HUES64 (cell line): ENCODE data around the gene JMJD1C.
"Not testable (repeated sequence)": the region's sequence is repeated elsewhere in the genome, so short reads cannot be mapped to it uniquely, and the experiment has no call there.

Source experiments
- H3K27ac ChIP-seq: 2 replicates; pipeline ENCODE4 v1.7.0; 2013; ENCODE audit warnings: low read depth, low read length, inconsistent platforms
- H3K27me3 ChIP-seq: 2 replicates; pipeline ENCODE4 v1.6.1; 2013; ENCODE audit warnings: mild to moderate bottlenecking, low read length; ENCODE audit not compliant: insufficient read depth
- H3K36me3 ChIP-seq: 2 replicates; pipeline ENCODE4 v1.6.1; 2013; ENCODE audit warnings: mild to moderate bottlenecking, low read length; ENCODE audit not compliant: insufficient read depth
- H3K4me1 ChIP-seq: 2 replicates; pipeline ENCODE4 v1.6.1; 2013; ENCODE audit warnings: mild to moderate bottlenecking, low read length, moderate library complexity; ENCODE audit not compliant: insufficient read depth
- H3K4me3 ChIP-seq: 2 replicates; pipeline ENCODE4 v1.5.1; 2013; ENCODE audit warnings: mild to moderate bottlenecking, low read length, moderate library complexity
- H3K9ac ChIP-seq: 2 replicates; pipeline ENCODE4 v1.6.1; 2013; ENCODE audit warnings: mild to moderate bottlenecking, low read depth, low read length
- H3K9me3 ChIP-seq: 2 replicates; pipeline ENCODE4 v1.6.1; 2013; ENCODE audit warnings: low read depth, low read length; ENCODE audit not compliant: insufficient read depth
- WGBS: fragments of 150-250, 120-280 bp; methylation state at CpG from one replicate; pipeline ENCODE4 v1.1.7; 2013; ENCODE audit warnings: missing lambda C conversion rate; 5-methylcytosine and 5-hydroxymethylcytosine counted together

Gene JMJD1C

GRCh38 chr10:63392224-63392623, 73.6 kb downstream of the JMJD1C start:
- Histone ChIP-seq H3K27ac (no peak overlapping the region), H3K9me3 (no peaks in the 10 kb centered on the region), H3K4me1 (peaks cover 8% of the 10 kb centered on the region), H3K27me3 (no peaks in the 10 kb centered on the region), H3K4me3 (no peak overlapping the region), H3K9ac (no peak overlapping the region), H3K36me3 (no peaks in the 10 kb centered on the region)
- 99% methylated on average over 5 of the region's 6 CpGs for WGBS

GRCh38 chr10:63391812-63392211, 74.0 kb downstream of the JMJD1C start:
- 93% methylated on average over 3 of the region's 4 CpGs for WGBS
- no peak overlapping the region for H3K27ac ChIP-seq
- no peaks in the 10 kb centered on the region for H3K9me3 ChIP-seq
- no peak overlapping the region for H3K4me3 ChIP-seq
- H3K9ac ChIP-seq = no peak overlapping the region
- no peaks in the 10 kb centered on the region for H3K27me3 ChIP-seq
- H3K36me3 ChIP-seq = no peaks in the 10 kb centered on the region
- H3K4me1 ChIP-seq = peaks cover 8% of the 10 kb centered on the region

DNA sequence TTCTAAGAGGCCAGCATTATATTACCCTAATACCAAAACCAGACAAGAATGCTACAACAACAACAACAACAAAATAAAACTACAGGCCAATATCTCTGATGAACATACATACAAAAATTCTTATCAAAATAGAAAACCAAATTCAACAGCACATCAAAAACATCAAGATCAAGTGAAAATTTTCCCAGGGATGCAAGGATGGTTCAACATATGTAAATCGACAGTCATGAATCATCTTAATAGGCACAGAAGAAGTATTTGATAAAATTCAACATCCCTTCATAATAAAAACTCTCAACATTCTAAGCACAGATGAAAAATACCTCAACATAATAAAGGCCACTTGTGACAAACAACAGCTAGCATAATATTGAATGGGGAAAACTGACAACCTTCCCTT, 75.3 kb downstream of the JMJD1C start:
- H3K36me3 ChIP-seq = no peaks in the 10 kb centered on the region
- H3K4me1 ChIP-seq = peaks cover 8% of the 10 kb centered on the region
- H3K27me3 ChIP-seq = no peaks in the 10 kb centered on the region
- no peak overlapping the region for H3K27ac ChIP-seq
- H3K9me3 ChIP-seq = no peaks in the 10 kb centered on the region
- WGBS = 87% methylated on average over 1 of the region's 1 CpG
- no peak overlapping the region for H3K4me3 ChIP-seq
- H3K9ac ChIP-seq = no peak overlapping the region

- H3K4me1 ChIP-seq = peaks cover 8% of the 10 kb centered on the region
- no peaks in the 10 kb centered on the region for H3K36me3 ChIP-seq
- no peak overlapping the region for H3K4me3 ChIP-seq
- no peak overlapping the region for H3K27ac ChIP-seq
- WGBS = no CpG with 5 or more reads among the region's 2 CpGs
- H3K27me3 ChIP-seq = no peaks in the 10 kb centered on the region
- no peak overlapping the region for H3K9ac ChIP-seq
- H3K9me3 ChIP-seq = no peaks in the 10 kb centered on the region
Observed at GRCh38 chr10:63388421-63389031, 77.3 kb downstream of the JMJD1C start.

DNA sequence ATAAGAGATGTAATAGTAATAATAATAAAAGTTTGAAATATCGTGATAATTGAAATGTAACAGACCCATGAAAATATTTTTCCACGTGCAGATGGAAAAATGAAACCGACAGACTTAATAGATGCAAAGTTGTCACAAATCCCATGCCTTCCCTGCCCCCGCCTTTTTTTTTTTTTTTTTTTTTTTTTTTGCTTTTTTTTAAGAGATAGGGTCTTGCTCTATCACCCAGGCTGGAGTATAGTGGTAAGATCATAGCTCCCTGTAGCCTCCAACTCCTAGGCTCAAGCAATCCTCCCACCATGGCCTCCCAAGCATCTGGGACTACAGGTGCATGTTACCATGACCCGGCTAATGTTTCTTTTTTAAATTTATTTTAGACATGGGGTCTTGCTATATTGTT, 80.5 kb downstream of the JMJD1C start:
- Histone ChIP-seq H3K4me3 (no peak overlapping the region), H3K36me3 (no peaks in the 10 kb centered on the region; the same call in 1 of the 2 replicates), H3K27ac (no peak overlapping the region), H3K9ac (no peak overlapping the region), H3K4me1 (peaks cover 8% of the 10 kb centered on the region), H3K9me3 (no peaks in the 10 kb centered on the region), H3K27me3 (no peaks in the 10 kb centered on the region)
- 95% methylated on average over 4 of the region's 5 CpGs for WGBS

GRCh38 chr10:63384675-63385074, 81.1 kb downstream of the JMJD1C start:
- 87% methylated on average over 2 of the region's 2 CpGs for WGBS

DNA sequence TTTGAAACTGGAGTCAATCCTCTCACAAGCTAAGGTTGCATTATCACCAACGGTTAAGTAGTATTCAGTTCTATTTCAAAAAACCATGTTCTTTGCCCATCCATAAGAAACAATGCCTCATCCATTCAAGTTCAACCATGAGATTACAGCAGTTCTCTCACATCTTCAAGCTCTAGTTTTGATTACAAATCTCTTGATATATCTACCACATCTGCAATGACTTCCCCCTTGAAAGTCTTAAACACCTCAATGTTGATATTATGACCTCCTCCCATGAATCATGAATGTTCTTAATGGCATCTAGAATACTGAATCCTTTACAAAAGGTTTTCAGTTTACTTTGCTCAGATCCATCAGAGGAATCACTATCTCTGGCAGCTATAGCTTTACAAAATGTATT, 81.8 kb downstream of the JMJD1C start:
- Histone ChIP-seq H3K4me3 (no peak overlapping the region), H3K27ac (no peak overlapping the region), H3K4me1 (peaks cover 8% of the 10 kb centered on the region), H3K36me3 (peaks cover 12% of the 10 kb centered on the region), H3K9me3 (no peaks in the 10 kb centered on the region), H3K9ac (no peak overlapping the region), H3K27me3 (no peaks in the 10 kb centered on the region)
- WGBS = 97% methylated on average over 1 of the region's 1 CpG

More at GRCh38 chr10:63384675-63385074, 81.1 kb downstream of the JMJD1C start:
- Histone ChIP-seq H3K4me1 (peaks cover 8% of the 10 kb centered on the region), H3K27ac (no peak overlapping the region), H3K36me3 (peaks cover 5% of the 10 kb centered on the region), H3K9me3 (no peaks in the 10 kb centered on the region), H3K27me3 (no peaks in the 10 kb centered on the region), H3K4me3 (no peak overlapping the region), H3K9ac (no peak overlapping the region)

- Histone ChIP-seq H3K27me3 (no peaks in the 10 kb centered on the region), H3K9me3 (no peaks in the 10 kb centered on the region), H3K36me3 (peaks cover 12% of the 10 kb centered on the region), H3K4me1 (peaks cover under 1% of the 10 kb centered on the region; the same call in 1 of the 2 replicates), H3K27ac (no peak overlapping the region), H3K4me3 (no peak overlapping the region), H3K9ac (no peak overlapping the region)
- 93% methylated on average over 1 of the region's 1 CpG for WGBS
Observed at GRCh38 chr10:63383141-63383540, 82.6 kb downstream of the JMJD1C start.

GRCh38 chr10:63382066-63382465, 83.7 kb downstream of the JMJD1C start:
- H3K4me1 ChIP-seq = no peaks in the 10 kb centered on the region
- 100% methylated on average over 3 of the region's 4 CpGs for WGBS
- H3K9me3 ChIP-seq = no peaks in the 10 kb centered on the region
- no peak overlapping the region for H3K9ac ChIP-seq
- H3K27me3 ChIP-seq = no peaks in the 10 kb centered on the region
- peaks cover 13% of the 10 kb centered on the region for H3K36me3 ChIP-seq
- H3K27ac ChIP-seq = no peak overlapping the region
- no peak overlapping the region for H3K4me3 ChIP-seq

DNA sequence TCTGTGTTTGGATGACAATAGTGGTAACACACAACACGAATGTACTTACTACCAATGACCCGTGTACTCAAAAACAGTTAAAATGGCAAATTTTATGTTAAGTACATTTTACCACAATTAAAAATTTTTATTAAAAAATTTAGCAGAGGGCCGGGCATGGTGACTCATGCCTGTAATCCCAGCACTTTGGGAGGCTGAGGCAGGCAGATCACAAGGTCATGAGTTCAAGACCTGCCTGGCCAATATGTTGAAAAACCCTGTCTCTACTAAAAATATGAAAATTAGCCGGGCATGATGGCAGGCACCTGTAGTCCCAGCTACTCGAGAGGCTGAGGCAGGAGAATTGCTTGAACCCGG, 88.5 kb downstream of the JMJD1C start:
- H3K4me1 ChIP-seq, H3K4me3 ChIP-seq, H3K9me3 ChIP-seq, H3K27ac ChIP-seq, H3K9ac ChIP-seq, H3K27me3 ChIP-seq: not testable (repeated sequence)
- WGBS = 97% methylated on average over 5 of the region's 6 CpGs
- H3K36me3 ChIP-seq = peaks cover 16% of the 10 kb centered on the region

DNA sequence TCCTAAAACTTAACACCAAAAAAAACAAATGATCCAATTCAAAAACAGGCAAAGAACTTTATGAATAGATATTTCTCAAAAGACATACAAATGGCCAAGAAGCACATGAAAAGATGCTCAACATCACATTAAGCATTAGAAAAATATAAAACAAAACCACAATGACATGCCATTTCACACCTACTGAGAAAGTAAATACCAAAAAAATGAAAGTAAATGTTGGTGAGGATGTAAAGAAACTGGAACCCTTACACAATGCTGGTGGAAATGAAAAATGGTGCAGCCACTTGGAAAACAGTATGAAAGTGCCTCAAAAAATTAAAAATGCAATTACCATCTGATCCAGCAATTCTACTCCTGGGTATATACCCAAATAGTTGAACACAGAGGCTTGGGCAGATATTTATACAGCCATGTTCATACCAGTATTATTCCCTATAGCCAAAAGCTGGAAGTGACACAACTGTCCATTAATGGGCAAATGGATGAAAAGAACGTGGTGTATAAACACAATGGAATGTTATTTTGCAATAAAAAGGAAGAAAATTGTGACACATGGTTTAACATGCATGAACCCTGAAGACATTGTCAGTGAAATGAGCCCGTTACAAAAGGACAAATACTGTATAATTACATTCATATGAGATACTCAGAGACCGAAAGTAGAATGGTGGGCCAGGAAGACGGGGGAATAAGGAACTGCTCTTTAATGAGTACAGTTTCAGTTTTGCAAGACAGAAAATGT, 89.0 kb downstream of the JMJD1C start:
- no peak overlapping the region for H3K27ac ChIP-seq
- H3K4me3 ChIP-seq = no peak overlapping the region
- no peaks in the 10 kb centered on the region for H3K9me3 ChIP-seq
- no peaks in the 10 kb centered on the region for H3K4me1 ChIP-seq
- WGBS = 95% methylated on average over 4 of the region's 4 CpGs
- peaks cover 16% of the 10 kb centered on the region for H3K36me3 ChIP-seq
- H3K27me3 ChIP-seq = no peaks in the 10 kb centered on the region
- no peak overlapping the region for H3K9ac ChIP-seq
